Astrocyte of the spinal cord (primary cell): ENCODE data around the gene TSKS.

ENCODE experiments used
- DNase-seq: peaks from one replicate; pipeline ENCODE4 v3.0.0; 2011; ENCODE audit warnings: low read depth, low spot score
- H3K4me3 ChIP-seq: 2 replicates; pipeline ENCODE4 v1.5.1; 2011; ENCODE audit warnings: low read depth, mild to moderate bottlenecking, low read length, moderate library complexity
- in situ Hi-C: cut with HindIII; loops from 2 replicates; pipeline ENCODE4 v1.10.0; 2017; ENCODE audit warnings: low sequenced_read_pairs
- TF ChIP-seq, protein P1 (sequence below): IDR thresholded peaks from 2 replicates; pipeline ENCODE4 v1.5.1; 2012; ENCODE audit warnings: low read depth, mild to moderate bottlenecking, low read length, inconsistent platforms

Gene TSKS

GRCh38 chr19:49712397-49712859, 50.7 kb downstream of the TSKS start:
- no peak for DNase-seq
- TF ChIP-seq, protein P1, sequence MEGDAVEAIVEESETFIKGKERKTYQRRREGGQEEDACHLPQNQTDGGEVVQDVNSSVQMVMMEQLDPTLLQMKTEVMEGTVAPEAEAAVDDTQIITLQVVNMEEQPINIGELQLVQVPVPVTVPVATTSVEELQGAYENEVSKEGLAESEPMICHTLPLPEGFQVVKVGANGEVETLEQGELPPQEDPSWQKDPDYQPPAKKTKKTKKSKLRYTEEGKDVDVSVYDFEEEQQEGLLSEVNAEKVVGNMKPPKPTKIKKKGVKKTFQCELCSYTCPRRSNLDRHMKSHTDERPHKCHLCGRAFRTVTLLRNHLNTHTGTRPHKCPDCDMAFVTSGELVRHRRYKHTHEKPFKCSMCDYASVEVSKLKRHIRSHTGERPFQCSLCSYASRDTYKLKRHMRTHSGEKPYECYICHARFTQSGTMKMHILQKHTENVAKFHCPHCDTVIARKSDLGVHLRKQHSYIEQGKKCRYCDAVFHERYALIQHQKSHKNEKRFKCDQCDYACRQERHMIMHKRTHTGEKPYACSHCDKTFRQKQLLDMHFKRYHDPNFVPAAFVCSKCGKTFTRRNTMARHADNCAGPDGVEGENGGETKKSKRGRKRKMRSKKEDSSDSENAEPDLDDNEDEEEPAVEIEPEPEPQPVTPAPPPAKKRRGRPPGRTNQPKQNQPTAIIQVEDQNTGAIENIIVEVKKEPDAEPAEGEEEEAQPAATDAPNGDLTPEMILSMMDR = no peak

GRCh38 chr19:49710372-49710951, 52.6 kb downstream of the TSKS start:
- TF ChIP-seq, protein P1 = no peak
- DNase-seq = peak; percentile 64
- H3K4me3 ChIP-seq = no peak overlapping the region
- in situ Hi-C loops = no loop called here

More at GRCh38 chr19:49712397-49712859, 50.7 kb downstream of the TSKS start:
- in situ Hi-C loops = no loop called here
- H3K4me3 ChIP-seq = no peak overlapping the region

DNA sequence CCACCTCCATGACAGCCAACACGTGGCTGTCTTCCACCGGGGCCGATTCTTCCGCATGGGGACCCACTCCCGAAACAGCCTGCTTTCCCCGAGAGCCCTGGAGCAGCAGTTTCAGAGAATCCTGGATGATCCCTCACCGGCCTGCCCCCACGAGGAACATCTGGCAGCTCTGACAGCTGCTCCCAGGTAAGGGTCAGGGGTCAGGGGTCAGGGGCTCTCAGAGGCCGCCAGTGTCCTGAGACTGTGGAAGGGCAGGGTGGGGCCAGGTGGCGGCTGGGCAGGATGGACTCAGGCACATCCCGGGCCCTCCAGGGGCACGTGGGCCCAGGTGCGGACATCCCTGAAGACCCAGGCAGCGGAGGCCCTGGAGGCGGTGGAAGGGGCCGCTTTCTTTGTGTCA, 57.2 kb downstream of the TSKS start:
- TF ChIP-seq, protein P1 = no peak
- H3K4me3 ChIP-seq = no peak overlapping the region
- no peak for DNase-seq
- in situ Hi-C loops = no loop called here

DNA sequence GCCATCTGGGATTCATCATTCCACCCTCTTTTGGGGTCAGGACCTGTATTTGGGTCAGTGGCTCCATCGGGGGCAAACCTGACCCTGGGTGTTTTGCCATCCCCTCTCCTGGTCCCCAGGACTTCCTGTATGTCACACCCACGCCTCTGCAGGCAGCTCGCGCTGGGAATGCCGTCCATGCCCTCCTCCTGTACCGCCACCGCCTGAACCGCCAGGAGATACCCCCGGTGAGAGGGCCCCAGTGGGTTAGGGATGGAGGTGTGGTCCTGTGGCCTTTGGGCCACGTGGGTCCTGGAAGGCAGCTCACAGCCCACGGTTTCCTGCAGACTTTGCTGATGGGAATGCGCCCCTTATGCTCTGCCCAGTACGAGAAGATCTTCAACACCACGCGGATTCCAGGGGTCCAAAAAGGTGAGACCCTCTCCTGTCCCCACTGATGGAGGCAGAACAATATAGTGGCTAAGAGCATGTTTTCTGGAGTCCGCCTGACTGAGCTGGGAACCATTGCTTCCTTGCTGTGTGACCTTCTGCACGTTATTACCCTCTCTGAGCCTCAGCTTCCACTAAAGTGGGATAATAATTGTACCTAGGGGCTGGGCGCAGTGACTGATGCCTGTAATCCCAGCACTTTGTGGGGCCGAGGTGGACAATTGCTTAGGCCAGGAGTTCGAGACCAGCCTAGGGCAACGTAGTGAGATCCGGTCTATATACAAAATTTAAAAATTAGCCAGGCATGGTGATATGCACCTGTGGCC, 58.0 kb downstream of the TSKS start:
- TF ChIP-seq, protein P1 = no peak
- in situ Hi-C loops = no loop called here
- DNase-seq = no peak
- no peak overlapping the region for H3K4me3 ChIP-seq

DNA sequence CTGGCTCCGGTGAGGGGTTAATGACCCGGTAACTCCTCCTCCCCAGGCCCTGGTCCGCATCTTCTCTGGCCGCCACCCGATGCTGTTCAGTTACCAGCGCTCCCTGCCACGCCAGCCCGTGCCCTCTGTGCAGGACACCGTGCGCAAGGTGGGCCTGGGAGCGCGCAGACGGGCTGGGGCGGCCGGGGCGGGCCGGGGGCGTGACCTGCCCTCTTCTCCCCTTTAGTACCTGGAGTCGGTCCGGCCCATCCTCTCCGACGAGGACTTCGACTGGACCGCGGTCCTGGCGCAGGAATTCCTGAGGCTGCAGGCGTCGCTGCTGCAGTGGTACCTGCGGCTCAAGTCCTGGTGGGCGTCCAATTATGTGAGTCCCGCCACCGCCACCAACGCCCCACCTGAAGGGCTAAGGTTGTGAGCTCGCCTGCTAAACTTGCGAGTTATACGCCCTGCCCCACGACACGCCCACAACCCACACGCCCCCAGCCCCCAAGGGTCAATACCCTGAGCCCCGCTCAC, 61.8 kb downstream of the TSKS start:
- in situ Hi-C loops = no loop called here
- DNase-seq = no peak
- TF ChIP-seq, protein P1 = no peak
- H3K4me3 ChIP-seq = no peak overlapping the region

DNA sequence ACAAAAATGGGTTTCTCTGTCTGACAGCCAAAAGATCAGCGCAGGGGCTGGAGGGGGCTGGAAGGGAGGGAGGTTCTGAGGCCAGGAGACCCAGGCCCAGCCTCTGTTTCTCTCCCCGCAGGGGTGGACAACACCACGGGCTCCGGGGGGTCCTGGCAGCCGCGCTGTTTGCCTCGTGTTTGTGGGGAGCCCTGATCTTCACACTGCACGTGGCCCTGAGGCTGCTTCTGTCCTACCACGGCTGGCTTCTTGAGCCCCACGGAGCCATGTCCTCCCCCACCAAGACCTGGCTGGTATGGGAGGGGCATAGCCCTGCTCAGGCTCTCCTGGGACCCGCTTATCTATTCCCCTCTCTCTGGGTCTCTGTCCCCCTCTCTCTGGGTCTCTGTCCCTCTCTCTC, 62.5 kb downstream of the TSKS start:
- TF ChIP-seq, protein P1 = no peak
- DNase-seq = no peak
- no peak overlapping the region for H3K4me3 ChIP-seq
- in situ Hi-C loops = no loop called here
